Diencephalon (tissue), 1 donor: ENCODE results near the gene C16orf89. TPM values are rescaled to one million over a fixed set of nuclear protein-coding genes. Genes with fewer than 3 reads are reported as not detected.

ENCODE experiments used
- total RNA-seq: library from RNA; depleted of rRNA; stranded (reverse); fragments of >200 nt; gene quantifications from one replicate; pipeline ENCODE4 v1.2.3, GENCODE V29; 2014

The C16orf89 gene
- total RNA-seq, result 2.3 TPM

GRCh38 chr16:5065813-5066212, at the start of gene C16orf89:
Gene C16orf89 (minus strand): TSS chr16:5065956. CDS start chr16:5065908, 48 bp downstream.

GRCh38 chr16:5097470-5098220, 31.9 kb upstream of the C16orf89 start, which contains the start of gene EEF2KMT:
Gene EEF2KMT (minus strand): TSS chr16:5097795. CDS start chr16:5097739, 56 bp downstream.

DNA sequence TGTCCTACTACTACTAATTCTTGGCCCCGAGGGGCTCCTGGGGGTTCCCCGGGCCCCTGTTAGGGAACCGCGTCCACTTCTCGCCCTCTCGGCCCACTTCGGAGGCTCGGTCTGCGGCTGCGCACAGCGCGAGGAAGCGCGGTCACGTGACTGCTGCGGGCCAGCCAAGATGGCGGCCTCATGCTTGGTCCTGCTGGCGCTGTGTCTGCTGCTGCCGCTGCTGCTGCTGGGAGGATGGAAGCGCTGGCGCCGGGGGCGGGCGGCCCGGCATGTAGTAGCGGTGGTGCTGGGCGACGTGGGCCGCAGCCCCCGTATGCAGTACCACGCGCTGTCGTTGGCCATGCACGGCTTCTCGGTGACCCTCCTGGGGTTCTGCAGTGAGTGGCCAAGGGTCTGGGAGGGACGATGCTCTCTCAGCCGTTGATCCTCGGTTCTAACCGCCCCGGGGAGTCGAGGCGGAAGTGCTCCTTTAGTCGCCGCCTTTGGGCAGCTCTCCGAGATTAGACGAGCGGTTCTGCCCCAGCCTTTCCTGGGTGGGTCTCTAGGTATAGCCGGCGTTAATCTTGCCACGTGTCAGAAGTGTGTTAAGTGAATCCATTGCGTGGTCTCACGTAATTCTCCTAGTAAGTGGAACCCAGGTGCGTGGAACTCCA, 6.1 kb upstream of the C16orf89 start, which contains the start of gene ALG1:
Gene ALG1 (plus strand): TSS at position 163 of the 653 bp plus-strand sequence. CDS start 7 bp downstream, at position 170.

DNA sequence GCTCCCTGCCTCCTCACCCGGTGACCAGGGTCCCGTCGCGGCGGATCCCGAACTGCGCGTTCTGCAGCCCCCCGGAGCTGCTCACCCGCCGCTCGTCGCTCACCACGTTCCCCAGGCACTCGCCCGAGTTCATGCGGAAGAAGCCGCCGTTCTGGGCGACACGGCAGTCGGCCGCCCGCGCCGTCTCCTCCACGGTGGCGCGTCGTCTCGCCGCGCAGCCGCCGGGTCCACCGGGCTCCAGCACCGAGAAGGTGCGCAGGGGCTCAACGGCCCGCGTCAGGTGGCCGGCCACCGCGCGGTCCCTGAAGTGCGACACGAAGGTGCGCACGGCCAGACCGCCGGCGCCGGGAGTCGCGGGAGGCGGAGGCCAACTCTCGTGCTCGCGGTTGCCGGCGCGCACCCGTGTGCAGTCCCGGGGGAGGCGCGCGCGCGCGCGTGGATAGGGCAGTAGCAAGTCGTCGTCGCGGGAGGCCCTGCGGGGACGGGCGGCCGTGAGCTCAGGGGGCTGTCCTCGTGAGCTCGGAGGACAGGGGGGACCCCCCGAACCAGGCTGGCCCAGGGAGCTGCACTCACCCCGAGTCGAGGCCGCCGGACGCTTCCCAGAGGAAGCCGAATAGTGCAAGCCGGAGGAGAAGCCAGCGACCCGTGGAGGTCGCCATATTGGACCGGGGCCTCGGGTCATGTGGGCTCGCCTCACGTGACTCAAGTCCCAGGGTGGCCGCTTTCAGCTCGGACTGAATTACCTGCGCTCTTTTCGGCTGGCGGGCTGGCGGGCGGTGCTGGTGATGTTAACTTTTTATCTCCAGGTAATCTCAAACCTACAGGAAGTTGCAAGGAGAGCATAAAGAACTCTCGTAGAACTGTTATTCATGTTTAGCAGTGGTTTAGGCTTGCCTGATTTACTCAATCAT, 32.2 kb downstream of the C16orf89 start, which contains the start of gene NAGPA:
Gene NAGPA (minus strand): TSS at position 680 of the 911 bp plus-strand sequence. CDS start 21 bp downstream, at position 659.

Other genes with a start within 250 kb of the C16orf89 start
- gene GLYR1, start 218.7 kb downstream of the C16orf89 start, total RNA-seq, result 72.2 TPM
- gene UBN1, start 218.5 kb downstream of the C16orf89 start, total RNA-seq, result 17.1 TPM
- gene PPL, start 128.8 kb downstream of the C16orf89 start, total RNA-seq, result 13.4 TPM
- 1.6 TPM for gene SEC14L5, start 107.6 kb downstream of the C16orf89 start, total RNA-seq
- gene NAGPA, start 32.0 kb downstream of the C16orf89 start, total RNA-seq, result 10.6 TPM
- gene ALG1, start 5.9 kb upstream of the C16orf89 start, total RNA-seq, result 15.7 TPM
- 7.4 TPM for gene EEF2KMT, start 31.8 kb upstream of the C16orf89 start, total RNA-seq